NCI-H1930 (cell line): ENCODE results near the gene GADL1.

Experiments
- DNase-seq, 2 experiments: peaks; one replicate each; lab custom pipeline; 2025; lab: John Stamatoyannopoulos, UW

Gene GADL1

DNA sequence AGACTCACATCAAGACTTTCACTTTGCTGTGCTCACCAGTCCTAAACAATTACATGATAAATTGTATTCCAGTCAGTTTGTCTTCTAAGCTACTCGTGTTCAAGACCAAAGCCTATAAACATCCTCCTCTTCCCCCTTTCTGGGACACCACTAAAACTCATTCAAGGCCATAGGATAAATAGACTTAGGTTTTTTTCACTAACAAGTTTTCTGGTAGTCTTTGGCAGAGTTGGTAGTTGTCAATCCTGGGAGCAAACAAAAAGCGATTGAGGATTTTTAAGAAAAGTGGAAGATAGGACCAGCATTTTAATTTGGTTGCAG, 173.2 kb downstream of the GADL1 start:
- no peak for DNase-seq

DNA sequence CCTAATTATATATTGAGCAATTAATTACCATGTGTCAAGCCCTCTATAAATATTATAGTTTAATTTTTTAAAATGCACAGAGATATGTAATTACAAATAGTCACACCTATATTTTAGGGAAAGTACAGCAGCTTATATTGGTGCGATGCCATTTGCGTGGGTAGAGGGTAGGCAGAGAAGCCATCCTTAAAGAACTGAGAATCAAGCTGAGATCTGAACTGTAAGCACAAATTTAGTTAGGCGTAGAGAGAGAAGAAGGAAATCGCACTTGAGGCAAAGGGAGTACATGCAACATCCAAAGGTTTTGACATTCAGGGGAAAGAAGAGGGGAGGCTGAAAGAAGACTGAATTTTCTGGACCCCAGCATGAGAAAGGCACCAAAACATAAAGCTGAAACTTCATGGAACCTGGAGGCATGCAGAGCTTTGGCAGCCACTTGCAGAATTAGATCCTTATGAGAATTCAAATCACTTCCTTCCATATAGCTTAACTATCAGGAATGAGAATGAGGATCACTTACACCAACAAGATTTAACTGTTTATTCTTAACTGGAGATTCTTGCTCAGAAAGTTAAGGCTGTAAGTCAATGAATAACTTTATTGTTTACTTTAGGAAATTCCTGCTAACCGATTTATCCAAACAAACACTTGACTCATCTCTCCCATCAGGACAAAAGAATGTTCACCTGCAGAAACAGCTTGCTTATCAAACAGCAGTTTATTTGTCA, 173.7 kb downstream of the GADL1 start:
- no peak for DNase-seq

- no peak for DNase-seq
Measured at GRCh38 chr3:30719536-30719935, 174.9 kb downstream of the GADL1 start.

- no peak for DNase-seq
Measured at GRCh38 chr3:30713885-30714503, 180.5 kb downstream of the GADL1 start.

DNA sequence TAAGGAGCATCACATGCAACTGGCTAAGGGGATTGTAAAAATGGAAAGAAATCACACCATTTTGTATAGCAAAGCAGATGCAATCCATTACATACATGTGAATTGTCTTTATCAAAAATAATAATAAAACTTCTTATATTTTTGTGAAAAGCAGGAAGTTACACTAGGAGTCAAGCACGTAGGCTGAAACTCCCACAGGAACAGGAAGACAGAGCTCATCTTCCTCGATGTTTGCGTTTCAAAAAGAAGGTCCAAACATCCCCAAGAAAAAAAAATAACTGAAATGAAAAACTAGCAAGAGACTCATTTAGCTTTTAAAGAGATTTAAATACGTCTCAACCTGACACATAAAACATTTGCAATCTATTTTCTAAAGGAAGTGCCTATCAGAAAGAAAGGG, 181.5 kb downstream of the GADL1 start:
- DNase-seq = no peak

GRCh38 chr3:30711867-30712266, 182.6 kb downstream of the GADL1 start:
- DNase-seq = no peak

GRCh38 chr3:30711151-30711550, 183.3 kb downstream of the GADL1 start:
- DNase-seq = no peak

DNA sequence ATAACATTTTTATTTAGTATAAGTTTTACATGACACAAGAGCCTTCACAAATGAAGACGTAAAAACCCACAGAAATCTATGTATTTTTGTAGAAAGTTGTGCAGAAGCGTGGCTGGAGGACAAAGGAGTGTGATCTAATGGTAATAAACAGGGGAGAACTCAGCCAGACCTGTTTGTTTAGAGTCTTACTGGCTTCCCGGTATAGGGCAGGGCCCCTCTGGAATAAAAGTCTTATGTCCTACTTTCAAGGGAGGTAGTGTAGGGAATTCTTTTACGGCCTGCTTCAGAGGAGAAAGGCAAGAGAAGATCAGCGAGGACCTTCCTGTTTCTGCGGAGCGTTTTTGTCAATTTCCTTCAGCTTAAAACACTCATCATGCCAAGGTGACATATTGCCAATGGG, 184.4 kb downstream of the GADL1 start:
- DNase-seq = no peak

- no peak for DNase-seq
Measured at GRCh38 chr3:30708472-30708871, 186.0 kb downstream of the GADL1 start.

DNA sequence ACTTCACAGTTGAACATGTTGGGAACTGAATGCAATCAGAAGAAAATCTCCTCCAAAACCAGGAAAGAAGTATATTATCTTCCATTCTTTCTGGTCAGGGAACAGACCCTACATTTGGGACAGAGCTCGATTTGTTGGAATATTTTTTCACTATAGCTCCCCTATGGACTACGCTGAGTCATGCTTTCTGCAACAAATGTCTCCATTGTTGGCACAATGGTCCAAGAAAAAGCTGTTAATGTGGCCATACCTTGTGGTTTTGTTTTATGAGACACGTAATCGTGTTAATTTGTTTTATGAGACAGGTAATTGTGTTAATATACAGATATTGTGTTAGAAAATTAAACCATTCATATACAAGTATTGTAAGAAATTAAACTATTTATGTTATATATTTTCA, 186.6 kb downstream of the GADL1 start:
- DNase-seq = no peak

DNA sequence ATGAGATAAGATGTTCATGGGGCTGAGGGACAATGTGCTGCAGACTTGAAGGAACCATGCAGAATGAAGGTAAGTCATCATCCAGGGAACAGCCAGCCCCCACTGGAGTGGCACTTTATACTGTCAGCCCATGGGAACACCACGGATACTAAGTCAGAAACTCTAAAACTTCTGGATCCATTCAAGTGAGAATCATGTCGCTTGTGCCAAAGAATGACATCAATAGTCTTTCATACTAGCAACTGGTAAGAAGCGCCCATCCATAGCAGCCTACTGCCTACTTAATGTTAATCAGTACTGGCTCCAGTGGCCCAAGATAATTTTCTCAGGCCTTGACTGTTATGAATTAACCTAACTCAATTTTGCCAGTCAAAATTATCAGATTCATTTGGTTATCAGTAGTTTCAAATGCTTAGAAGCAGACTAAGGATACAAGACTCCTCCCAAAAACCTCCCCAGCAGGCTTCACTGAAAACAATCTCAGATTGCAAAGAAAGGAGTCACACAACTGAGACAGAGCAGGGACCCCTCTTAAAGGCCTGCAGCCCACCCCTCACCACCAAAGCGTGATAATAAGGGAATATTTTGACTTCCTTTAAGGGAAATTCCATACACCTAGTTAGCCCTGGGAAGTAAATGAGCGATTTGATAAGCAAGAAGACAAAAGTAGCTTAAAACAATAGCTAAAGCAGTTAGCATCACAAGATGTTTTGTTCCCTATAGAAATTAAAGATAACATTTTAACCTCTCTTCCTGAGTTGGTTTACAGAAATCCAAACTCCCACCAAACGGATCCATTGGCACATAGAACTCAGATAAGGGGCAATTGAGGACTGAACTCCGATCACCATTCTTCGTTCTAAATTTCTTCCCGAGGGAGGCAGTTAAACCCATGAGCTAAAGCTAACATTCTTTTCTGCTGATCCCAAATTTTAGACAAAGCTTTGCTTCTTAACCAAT, 189.2 kb downstream of the GADL1 start:
- DNase-seq = no peak

DNA sequence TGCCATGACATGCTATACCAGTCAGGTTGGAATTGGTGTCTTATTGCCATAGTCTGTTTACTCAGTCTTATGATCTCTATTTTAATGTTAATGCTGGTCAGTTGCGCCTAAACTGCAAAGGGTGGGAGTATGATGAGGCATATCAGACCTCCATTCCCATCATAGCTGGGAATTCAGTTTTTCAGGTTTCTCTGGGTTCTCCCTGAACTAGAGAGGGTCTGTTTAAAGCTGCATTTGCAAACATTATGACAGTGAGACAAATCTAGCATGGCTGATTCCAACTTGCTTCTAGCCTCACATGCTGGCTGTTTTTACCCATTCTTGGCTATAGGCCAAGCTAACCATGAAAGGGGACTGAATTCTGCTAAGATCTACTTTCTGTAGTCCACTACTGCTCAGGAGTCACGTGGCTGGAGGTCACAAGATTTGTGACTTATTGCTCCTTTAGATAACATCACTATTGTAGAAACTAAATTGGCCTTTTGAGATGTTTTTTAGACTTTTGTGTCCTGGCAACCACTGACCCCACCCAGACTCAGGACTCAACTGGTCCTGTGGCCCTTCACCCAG, 191.5 kb downstream of the GADL1 start:
- no peak for DNase-seq

GRCh38 chr3:30702038-30702827, 192.2 kb downstream of the GADL1 start:
- no peak for DNase-seq

DNA sequence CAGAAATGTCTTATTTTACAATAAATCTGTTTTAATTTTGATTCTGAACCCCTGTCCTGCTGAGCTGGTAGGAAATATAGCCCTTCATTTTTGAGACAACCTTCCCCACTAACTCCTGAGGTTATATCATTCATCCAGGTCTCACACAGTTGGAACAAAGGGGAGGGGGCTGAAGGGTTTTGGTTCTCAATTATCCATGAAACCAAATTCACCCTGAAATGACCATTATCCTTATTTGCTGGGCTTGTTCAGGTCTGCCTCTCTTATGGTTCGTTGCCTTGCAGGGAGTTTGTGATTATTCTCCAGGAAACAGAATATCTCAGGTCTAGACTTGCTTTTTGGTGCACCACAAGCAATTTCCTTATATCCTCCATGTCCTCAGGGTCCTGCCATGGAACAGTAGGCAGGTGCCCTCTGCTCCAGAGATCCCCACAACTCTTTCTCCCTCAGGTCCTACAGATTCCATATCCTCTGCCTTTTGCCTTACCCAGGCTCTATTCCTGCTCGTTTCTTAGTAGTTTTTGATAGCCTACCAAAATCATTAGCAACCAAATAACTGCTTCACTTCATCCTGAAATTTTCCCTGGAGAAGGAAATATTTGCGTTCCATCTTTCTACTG, 193.6 kb downstream of the GADL1 start:
- DNase-seq = no peak

DNA sequence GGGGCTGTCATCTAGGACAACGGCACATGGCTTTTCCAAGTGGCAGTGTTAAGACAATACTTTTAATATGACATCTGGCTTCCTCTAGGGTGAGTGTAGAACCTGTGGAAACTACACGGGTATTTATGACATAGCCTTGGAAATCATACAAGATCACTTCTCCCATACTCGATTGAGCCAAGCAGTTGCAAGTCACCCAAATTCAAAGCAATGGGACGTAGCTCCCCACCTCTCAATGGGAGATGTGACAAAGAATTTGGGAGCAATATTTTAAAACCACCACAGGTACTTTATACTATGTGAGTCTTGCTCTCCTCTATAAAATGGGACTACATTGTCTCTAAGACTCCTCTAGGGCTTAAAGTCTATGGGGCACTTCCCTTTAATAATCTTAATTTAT, 194.5 kb downstream of the GADL1 start:
- DNase-seq = no peak

- no peak for DNase-seq
Measured at GRCh38 chr3:30698549-30698948, 195.9 kb downstream of the GADL1 start.

GRCh38 chr3:30696896-30697295, 197.6 kb downstream of the GADL1 start:
- no peak for DNase-seq

GRCh38 chr3:30696403-30696819, 198.1 kb downstream of the GADL1 start:
- no peak for DNase-seq

- DNase-seq = no peak
Measured at GRCh38 chr3:30695302-30696061, 199.0 kb downstream of the GADL1 start.

DNA sequence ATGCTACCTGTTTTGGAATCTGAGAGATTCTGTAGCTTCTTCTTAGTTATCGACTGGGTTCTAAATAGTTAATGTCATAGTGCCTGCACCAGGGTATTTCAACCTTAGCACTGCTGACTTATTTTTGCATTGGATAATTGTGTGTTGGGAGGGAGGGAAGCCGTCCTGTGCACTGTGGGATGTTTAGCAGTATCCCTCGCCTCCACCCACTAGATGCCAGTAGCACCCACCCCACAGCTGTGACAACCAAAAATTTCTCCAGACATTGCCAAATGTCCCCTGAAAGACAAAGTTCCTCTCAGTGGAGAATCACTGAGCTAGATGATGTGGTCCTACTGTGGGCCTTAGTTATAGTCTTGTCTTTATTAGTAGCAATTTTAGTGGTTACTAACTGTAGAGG, 199.8 kb downstream of the GADL1 start:
- DNase-seq = no peak

- DNase-seq = no peak
Measured at GRCh38 chr3:30694148-30694547, 200.3 kb downstream of the GADL1 start.
